Central memory CD8-positive, alpha-beta T cell (primary cell): ENCODE results near the gene UFSP2.

Experiments
- ATAC-seq: fragments of 150-1000 bp; cut with Tn5 transposase; replicated peaks from 2 replicates; pipeline ENCODE4 v1.10.0; 2022; ENCODE audit warnings: mild to moderate bottlenecking, moderate FRiP score, moderate number of reproducible peaks; ENCODE audit not compliant: poor library complexity, severe bottlenecking; ENCODE audit errors: extremely low read depth
- DNase-seq, 2 donors: peaks; one replicate each; pipeline ENCODE4 v3.0.0; 2021; ENCODE audit warnings: low spot score in 2 of 2
- H3K27ac Mint-ChIP-seq: one replicate; pipeline ENCODE4 v1.8.0; 2022; ENCODE audit warnings: low read depth, mild to moderate bottlenecking, moderate library complexity, mixed read lengths
- H3K27me3 Mint-ChIP-seq: one replicate; pipeline ENCODE4 v1.8.0; 2022; ENCODE audit warnings: mixed read lengths
- H3K36me3 Mint-ChIP-seq: one replicate; pipeline ENCODE4 v1.8.0; 2022; ENCODE audit warnings: mild to moderate bottlenecking, moderate library complexity, mixed read lengths; ENCODE audit not compliant: insufficient read depth
- H3K4me1 Mint-ChIP-seq: one replicate; pipeline ENCODE4 v1.8.0; 2022; ENCODE audit warnings: mixed read lengths
- H3K4me3 Mint-ChIP-seq: one replicate; pipeline ENCODE4 v1.8.0; 2022; ENCODE audit warnings: mild to moderate bottlenecking, moderate library complexity, mixed read lengths
- H3K9me3 Mint-ChIP-seq: one replicate; pipeline ENCODE4 v1.8.0; 2022; ENCODE audit warnings: mixed read lengths

UFSP2 gene

DNA sequence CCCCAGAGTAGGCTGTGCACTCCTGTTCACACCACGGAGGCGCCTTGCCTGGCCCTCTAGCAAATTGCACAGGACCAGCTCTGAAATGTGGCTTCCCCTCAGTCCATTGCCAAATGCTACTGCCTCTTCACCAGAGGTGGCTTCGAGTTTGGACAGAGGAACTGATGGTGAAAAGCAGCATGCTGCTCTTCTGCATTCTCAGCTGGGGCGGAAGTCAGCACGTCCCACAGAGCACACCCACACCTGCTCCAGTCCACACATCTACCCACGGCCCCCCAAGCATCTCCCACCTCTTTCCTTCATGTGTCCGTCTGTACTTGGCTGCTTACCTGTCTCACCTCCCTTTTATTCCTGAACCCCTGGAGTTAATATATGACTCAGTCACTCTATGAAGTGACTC, 73.6 kb downstream of the UFSP2 start:
- Mint-ChIP-seq H3K27me3 (no peaks in the 10 kb centered on the region), H3K4me3 (no peak overlapping the region), H3K36me3 (peaks cover 26% of the 10 kb centered on the region), H3K9me3 (no peaks in the 10 kb centered on the region), H3K27ac (no peak overlapping the region), H3K4me1 (no peaks in the 10 kb centered on the region)
- DNase-seq (no peak), ATAC-seq (no peak)

GRCh38 chr4:185351691-185352090, 74.1 kb downstream of the UFSP2 start:
- DNase-seq (no peak), ATAC-seq (no peak)
- Mint-ChIP-seq H3K4me1 (no peaks in the 10 kb centered on the region), H3K27me3 (no peaks in the 10 kb centered on the region), H3K36me3 (peaks cover 30% of the 10 kb centered on the region), H3K27ac (no peak overlapping the region), H3K4me3 (no peak overlapping the region), H3K9me3 (no peaks in the 10 kb centered on the region)
